ENCODE results near the gene PKD1. TPM values are rescaled to one million over a fixed set of nuclear protein-coding genes. Genes with fewer than 3 reads are reported as not detected.

The PKD1 gene
- total and polyA plus RNA-seq, 2 of the 13 experiments (the other 11 are each of a cell fraction or from before 2014, with no cell fraction given): 22.1 to 23.0 TPM

- no peak for TF ChIP-seq PRDM4 (CRISPR knock-in tag; IDR thresholded peaks at IDR 0.05; ENCODE audit: borderline replicate concordance)
- TF ChIP-seq SKI (IDR thresholded peaks at IDR 0.05; ENCODE audit: partially characterized antibody): peak; percentile 22
- TF ChIP-seq JUNB (CRISPR knock-in tag; IDR thresholded peaks at IDR 0.05; ENCODE audit: borderline replicate concordance): no peak
- peak; percentile 36; the same call in 1 of the 2 replicates for TF ChIP-seq ATF7-NPFF (CRISPR knock-in tag; IDR thresholded peaks at IDR 0.05; ENCODE audit: low read depth)
- TF ChIP-seq ARHGAP35 (CRISPR knock-in tag; IDR thresholded peaks at IDR 0.05; ENCODE audit: borderline replicate concordance): no peak
- no peak for TF ChIP-seq MAFF (IDR thresholded peaks at IDR 0.05; ENCODE audit: low read depth, low read length)
- no peak for TF ChIP-seq FOXO1 (CRISPR knock-in tag; IDR thresholded peaks at IDR 0.05)
- no peak for TF ChIP-seq ZNF253 (CRISPR knock-in tag; IDR thresholded peaks at IDR 0.05; ENCODE audit: borderline replicate concordance)
- no peak for TF ChIP-seq RBM39 (IDR thresholded peaks at IDR 0.05; ENCODE audit: low read depth, low read length, poor library complexity, severe bottlenecking)
- no peak for TF ChIP-seq ZNF232 (CRISPR knock-in tag; IDR thresholded peaks at IDR 0.05; ENCODE audit: borderline replicate concordance)
- no peak for TF ChIP-seq RORA (CRISPR knock-in tag; IDR thresholded peaks at IDR 0.05)
- no peak for TF ChIP-seq ZNF614 (CRISPR knock-in tag; IDR thresholded peaks at IDR 0.05; ENCODE audit: borderline replicate concordance)
- no peak for TF ChIP-seq KDM3A (CRISPR knock-in tag; IDR thresholded peaks at IDR 0.05; ENCODE audit: low read depth)
- TF ChIP-seq ZNF101 (CRISPR knock-in tag; IDR thresholded peaks at IDR 0.05; ENCODE audit: borderline replicate concordance, low read depth): no peak
- TF ChIP-seq ZNF704 (CRISPR knock-in tag; IDR thresholded peaks at IDR 0.05; ENCODE audit: borderline replicate concordance): no peak
- TF ChIP-seq KDM5A (IDR thresholded peaks at IDR 0.05; ENCODE audit: borderline replicate concordance, low read length): no peak
- TF ChIP-seq ZNF724P (CRISPR knock-in tag; IDR thresholded peaks at IDR 0.05; ENCODE audit: borderline replicate concordance): 0 out of 2 replicates have a peak, but pooled peaks have one; percentile 48
- TF ChIP-seq NCOR1 (IDR thresholded peaks at IDR 0.05; ENCODE audit: borderline replicate concordance, low read length): no peak
- TF ChIP-seq DNMT1 (CRISPR knock-in tag; IDR thresholded peaks at IDR 0.05): no peak
- TF ChIP-seq ARNT (IDR thresholded peaks at IDR 0.05): no peak
- TF ChIP-seq ATF6 (CRISPR knock-in tag; conservative IDR thresholded peaks at IDR 0.05): no peak
- no peak for TF ChIP-seq ZNF264 (CRISPR knock-in tag; IDR thresholded peaks at IDR 0.05)
- TF ChIP-seq POLR2AphosphoS5 (IDR thresholded peaks at IDR 0.05; ENCODE audit: low read depth, low read length): no peak
- no peak for TF ChIP-seq SNAPC2 (CRISPR knock-in tag; IDR thresholded peaks at IDR 0.05)
- no peak for TF ChIP-seq ZNF644 (CRISPR knock-in tag; IDR thresholded peaks at IDR 0.05; ENCODE audit: low read depth)
Measured at GRCh38 chr16:2148714-2149629, 13.3 kb upstream of the PKD1 start (continued).
